SJCRH30 (cell line): ENCODE measurements around the gene ADARB2. TPM values are rescaled to one million over a fixed set of nuclear protein-coding genes. Genes with fewer than 3 reads are reported as not detected.

Experiments used
- DNase-seq, 2 experiments: peaks; one replicate each; pipeline ENCODE4 v3.0.0-alpha.2; 2015 to 2020
- H3K27ac ChIP-seq: fragments of 250-450 bp; sonication (Bioruptor Pico); 2 replicates; pipeline ENCODE4 v1.5.1; 2020; ENCODE audit warnings: mild to moderate bottlenecking, moderate library complexity
- H3K27me3 ChIP-seq: fragments of 250-450 bp; sonication (Bioruptor Pico); 2 replicates; pipeline ENCODE4 v1.5.1; 2020; ENCODE audit warnings: mild to moderate bottlenecking, moderate library complexity
- H3K36me3 ChIP-seq: fragments of 250-450 bp; sonication (Bioruptor Pico); 2 replicates; pipeline ENCODE4 v1.5.1; 2020; ENCODE audit warnings: mild to moderate bottlenecking, moderate library complexity
- H3K4me1 ChIP-seq: fragments of 250-450 bp; sonication (Bioruptor Pico); 2 replicates; pipeline ENCODE4 v1.5.1; 2020; ENCODE audit warnings: mild to moderate bottlenecking, moderate library complexity
- H3K4me3 ChIP-seq: fragments of 250-450 bp; sonication (Bioruptor Pico); 2 replicates; pipeline ENCODE4 v1.5.1; 2020; ENCODE audit warnings: mild to moderate bottlenecking, moderate library complexity
- H3K9me3 ChIP-seq: fragments of 250-450 bp; sonication (Bioruptor Pico); replicated peaks from 2 replicates; pipeline ENCODE4 v1.5.1; 2020; ENCODE audit warnings: mild to moderate bottlenecking, moderate library complexity
- total RNA-seq: library from RNA; depleted of rRNA; stranded (reverse); fragments of >200 nt; shearing (Covaris generic); gene quantifications from 2 replicates; pipeline ENCODE4 v1.2.3, GENCODE V29; 2014

The ADARB2 gene
- total RNA-seq, 1 experiment from 2014 or later: not detected

DNA sequence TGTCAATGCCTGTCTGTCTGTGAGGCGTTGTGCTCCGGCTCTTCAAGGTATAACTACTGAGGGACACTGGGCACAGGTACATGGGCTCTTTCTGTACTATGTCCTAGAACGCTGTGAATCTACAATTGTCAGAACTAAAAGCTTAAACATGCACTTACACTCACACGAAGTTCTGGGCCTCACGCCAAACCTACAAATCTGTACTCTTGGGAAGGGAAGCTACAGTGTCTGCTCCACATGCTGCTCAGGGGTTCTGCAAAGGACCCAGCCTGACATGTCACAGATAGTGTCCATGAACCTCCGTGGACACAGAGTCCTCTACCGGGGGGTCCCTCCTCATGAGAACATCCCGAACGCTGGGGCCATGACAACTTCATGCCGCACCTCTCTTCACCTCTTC, 412.4 kb downstream of the ADARB2 start:
- Histone ChIP-seq H3K4me1 (no peaks in the 10 kb centered on the region), H3K9me3 (no peaks in the 10 kb centered on the region), H3K27me3 (no peaks in the 10 kb centered on the region), H3K27ac (no peak overlapping the region), H3K36me3 (no peaks in the 10 kb centered on the region), H3K4me3 (no peak overlapping the region)
- no peak for DNase-seq

DNA sequence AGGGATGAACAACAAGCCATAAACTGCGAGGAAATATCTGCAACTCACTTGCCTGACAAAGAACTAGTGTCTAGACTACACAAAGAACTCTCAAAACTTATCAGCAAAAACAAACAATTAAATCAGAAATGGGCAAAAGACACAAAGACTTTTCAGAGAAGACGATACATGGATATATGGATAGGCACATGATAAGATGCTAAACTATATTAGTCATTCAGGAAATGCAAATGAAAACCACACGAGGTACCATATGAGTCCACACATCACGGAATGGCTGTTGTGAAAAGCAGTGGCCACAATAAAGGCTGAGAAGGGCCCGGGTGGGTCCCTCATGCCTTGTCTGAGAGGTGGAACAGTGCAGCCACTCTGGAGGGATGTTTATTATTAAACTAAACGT, 413.4 kb downstream of the ADARB2 start:
- H3K27me3 ChIP-seq: no peaks in the 10 kb centered on the region

DNA sequence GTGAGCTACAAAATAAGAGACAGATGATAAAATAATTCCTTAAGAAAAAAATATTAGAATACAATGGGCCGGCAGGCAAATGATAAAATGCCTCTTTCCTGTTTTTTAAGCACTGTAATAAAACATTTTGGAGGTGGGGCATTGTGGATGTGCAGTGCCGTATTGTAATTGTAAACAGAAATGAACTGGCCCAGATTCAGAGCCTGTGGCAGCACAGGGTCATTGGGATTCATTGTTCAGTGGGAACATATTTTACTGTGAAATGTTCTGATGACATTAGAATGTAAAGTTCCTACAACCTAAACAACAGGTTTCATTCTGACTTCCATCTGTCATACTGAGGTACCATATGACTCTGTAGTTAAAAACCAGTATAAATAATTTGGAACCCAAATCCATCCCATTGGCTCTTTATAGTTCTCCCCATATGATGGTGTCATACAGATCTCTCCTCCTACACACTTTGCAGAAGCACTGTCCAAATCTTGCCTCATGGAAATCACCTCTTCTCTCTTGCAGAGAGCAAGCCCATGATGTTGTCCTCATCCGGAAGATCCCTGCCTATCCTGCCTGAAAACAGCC, 416.5 kb downstream of the ADARB2 start:
- no peaks in the 10 kb centered on the region for H3K9me3 ChIP-seq

More for the DNA sequence above, 413.4 kb downstream of the ADARB2 start:
- H3K9me3 ChIP-seq: no peaks in the 10 kb centered on the region
- no peaks in the 10 kb centered on the region for H3K4me1 ChIP-seq
- no peak overlapping the region for H3K4me3 ChIP-seq
- no peaks in the 10 kb centered on the region for H3K36me3 ChIP-seq
- DNase-seq: no peak
- no peak overlapping the region for H3K27ac ChIP-seq

DNA sequence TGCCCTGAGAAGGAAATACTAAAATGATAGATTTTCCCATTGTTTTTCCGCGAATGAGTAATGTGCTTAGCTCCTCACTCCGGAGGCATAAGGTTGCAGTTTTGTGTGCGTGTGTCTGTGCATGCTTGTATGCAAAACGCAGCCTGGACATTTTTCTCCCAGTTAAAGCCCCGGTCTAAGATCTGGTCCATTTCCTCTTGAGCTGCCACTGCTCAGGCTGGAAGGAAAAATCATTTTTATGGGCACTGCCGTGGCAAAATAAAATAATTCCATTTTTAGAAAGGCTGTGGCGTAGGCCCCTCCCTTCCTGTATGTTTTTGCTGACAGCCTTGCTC, 420.5 kb downstream of the ADARB2 start:
- Histone ChIP-seq H3K9me3 (no peaks in the 10 kb centered on the region), H3K27ac (no peak overlapping the region), H3K27me3 (no peaks in the 10 kb centered on the region), H3K36me3 (no peaks in the 10 kb centered on the region), H3K4me1 (no peaks in the 10 kb centered on the region), H3K4me3 (no peak overlapping the region)
- DNase-seq: no peak

More for the DNA sequence above, 416.5 kb downstream of the ADARB2 start:
- no peaks in the 10 kb centered on the region for H3K36me3 ChIP-seq
- H3K4me1 ChIP-seq: no peaks in the 10 kb centered on the region
- no peak overlapping the region for H3K4me3 ChIP-seq
- no peaks in the 10 kb centered on the region for H3K27me3 ChIP-seq
- no peak for DNase-seq
- no peak overlapping the region for H3K27ac ChIP-seq

DNA sequence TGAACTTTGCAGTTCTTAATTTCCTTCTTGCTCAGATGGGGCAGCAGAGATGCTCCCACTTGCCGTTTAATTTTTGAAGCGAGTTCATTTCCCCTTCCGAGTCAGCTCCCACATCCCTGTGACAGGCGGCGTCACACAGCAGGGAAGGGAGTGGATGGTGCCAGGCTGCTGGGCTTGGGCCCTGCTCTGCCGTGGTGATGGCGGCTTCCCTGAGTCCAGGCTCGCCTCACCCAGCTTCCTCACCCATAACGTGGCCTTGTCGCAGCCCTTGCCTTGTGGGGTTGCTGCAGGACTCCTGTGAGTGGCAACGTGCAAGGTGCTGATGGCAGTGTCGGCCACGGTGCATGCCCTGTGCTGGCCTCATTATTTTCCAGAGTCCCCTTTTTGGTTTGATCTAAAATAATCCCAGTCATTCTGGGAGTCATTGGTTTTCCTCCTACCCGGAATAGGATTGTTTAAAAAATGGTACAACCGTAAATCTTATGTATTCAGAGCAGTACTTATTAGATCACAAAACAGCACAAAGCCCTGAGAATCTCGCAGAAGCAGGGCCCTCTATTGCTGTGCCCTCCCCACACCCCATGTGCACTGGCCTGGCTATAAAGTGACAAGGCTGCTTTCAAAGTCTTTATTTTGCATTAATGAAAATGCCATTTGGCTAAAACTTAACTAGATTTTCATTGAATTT, 421.1 kb downstream of the ADARB2 start:
- no peaks in the 10 kb centered on the region for H3K27me3 ChIP-seq
- no peaks in the 10 kb centered on the region for H3K9me3 ChIP-seq

DNA sequence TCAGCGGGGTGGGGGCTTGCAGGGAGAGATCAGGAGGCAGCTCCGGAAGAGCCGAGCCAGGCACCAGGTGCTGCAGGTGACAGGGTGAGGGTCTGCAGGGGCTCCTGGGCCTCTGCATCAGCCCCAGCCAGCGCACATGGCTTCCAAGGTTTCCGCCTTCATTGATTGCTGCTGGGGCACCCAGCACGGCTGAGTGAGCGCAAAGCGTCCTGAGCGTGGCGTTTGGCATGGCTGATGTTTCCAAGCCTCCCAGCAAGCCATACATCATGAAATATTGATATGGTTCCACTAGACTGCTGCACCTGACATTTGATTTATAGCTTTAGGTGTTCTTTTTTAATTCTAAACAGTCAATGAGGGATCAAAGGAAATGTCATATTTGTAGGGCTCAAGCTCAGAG, 422.1 kb downstream of the ADARB2 start:
- Histone ChIP-seq H3K27me3 (no peaks in the 10 kb centered on the region), H3K9me3 (no peaks in the 10 kb centered on the region), H3K4me3 (no peak overlapping the region), H3K4me1 (no peaks in the 10 kb centered on the region), H3K27ac (no peak overlapping the region), H3K36me3 (no peaks in the 10 kb centered on the region)
- no peak for DNase-seq

More for the DNA sequence above, 421.1 kb downstream of the ADARB2 start:
- H3K27ac ChIP-seq: no peak overlapping the region
- no peaks in the 10 kb centered on the region for H3K36me3 ChIP-seq
- DNase-seq: no peak
- H3K4me1 ChIP-seq: no peaks in the 10 kb centered on the region
- H3K4me3 ChIP-seq: no peak overlapping the region

DNA sequence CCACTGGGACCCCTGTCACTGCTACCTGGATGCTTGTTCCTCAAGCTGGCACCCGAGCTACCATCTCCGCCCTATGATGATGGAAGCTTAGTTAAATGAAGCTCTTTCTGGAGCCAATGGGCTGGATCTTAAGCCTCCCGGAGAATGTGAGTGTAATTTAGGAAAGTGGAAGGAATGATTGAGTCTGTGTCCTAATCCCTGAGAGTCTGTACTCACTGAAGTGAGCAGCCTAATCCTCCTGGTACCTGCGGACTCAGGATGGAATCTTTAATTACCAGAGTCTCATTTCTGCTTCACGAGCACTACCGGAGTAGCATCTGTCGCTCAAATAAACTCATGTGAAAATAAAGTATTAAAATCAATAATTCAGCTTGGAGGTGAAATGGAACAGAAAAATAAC, 425.6 kb downstream of the ADARB2 start:
- H3K27ac ChIP-seq: no peak overlapping the region
- H3K4me3 ChIP-seq: no peak overlapping the region
- no peaks in the 10 kb centered on the region for H3K27me3 ChIP-seq

DNA sequence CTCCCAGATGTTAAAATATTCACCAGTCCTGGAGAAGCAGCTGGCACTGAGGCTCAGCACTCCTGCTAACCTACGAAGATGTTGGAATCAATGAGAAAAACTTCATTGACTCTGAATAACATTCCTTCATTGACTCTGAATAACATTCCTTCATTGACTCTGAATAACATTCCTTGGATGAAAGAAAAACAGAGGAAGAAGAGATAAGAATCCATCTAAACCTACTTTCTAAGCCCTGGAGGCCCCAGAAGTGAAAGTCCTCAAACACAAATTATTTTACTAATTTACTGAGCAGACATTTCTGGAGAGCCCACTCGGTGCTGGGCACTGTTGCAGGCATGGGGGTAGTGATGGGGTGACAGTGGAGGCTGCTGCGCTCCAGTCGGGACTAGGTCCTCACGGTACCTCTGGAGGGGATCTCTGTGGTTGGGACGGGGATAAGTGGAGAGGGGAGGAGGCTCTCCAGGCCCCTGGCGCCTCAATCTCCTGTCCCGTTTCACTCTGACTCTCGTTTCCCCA, 427.0 kb downstream of the ADARB2 start:
- Histone ChIP-seq H3K27me3 (no peaks in the 10 kb centered on the region), H3K4me3 (no peak overlapping the region), H3K4me1 (no peaks in the 10 kb centered on the region), H3K27ac (no peak overlapping the region), H3K9me3 (no peaks in the 10 kb centered on the region), H3K36me3 (no peaks in the 10 kb centered on the region)
- DNase-seq: no peak

More for the DNA sequence above, 425.6 kb downstream of the ADARB2 start:
- Histone ChIP-seq H3K4me1 (no peaks in the 10 kb centered on the region), H3K9me3 (no peaks in the 10 kb centered on the region), H3K36me3 (no peaks in the 10 kb centered on the region)
- no peak for DNase-seq

DNA sequence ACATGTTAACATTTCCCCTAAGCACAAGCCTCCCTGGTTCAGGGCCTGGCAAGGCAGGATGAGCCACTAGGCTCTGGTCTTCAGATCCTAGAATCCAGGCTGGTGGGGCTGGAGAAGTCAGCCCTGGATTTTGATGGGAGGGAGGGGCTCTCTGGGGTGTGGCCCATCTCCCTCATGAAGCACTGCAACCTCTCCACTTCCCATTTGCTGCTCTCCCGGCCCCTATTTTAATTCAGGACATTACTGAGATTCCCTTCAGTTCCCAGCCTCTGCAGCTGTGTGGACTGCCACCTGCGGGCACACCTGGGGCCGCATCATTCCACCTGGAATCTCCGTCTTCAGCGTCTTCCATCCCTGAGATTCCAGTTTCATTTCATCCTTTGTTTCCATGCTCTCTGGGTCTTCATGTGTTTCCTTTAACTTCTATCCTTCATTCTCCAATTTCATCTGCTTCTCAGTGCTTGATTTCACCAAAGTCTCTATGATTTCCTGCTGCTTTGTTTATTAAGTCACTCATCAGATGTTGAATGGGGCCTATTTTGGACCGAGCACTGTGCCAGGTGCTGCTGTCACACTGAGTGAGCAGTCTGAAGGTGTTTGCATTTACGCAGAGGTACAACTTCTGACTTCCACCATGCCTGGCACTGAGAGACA, 427.6 kb downstream of the ADARB2 start:
- Histone ChIP-seq H3K27me3 (no peaks in the 10 kb centered on the region), H3K4me3 (no peak overlapping the region), H3K27ac (no peak overlapping the region), H3K4me1 (no peaks in the 10 kb centered on the region), H3K36me3 (no peaks in the 10 kb centered on the region), H3K9me3 (no peaks in the 10 kb centered on the region)
- DNase-seq: no peak

DNA sequence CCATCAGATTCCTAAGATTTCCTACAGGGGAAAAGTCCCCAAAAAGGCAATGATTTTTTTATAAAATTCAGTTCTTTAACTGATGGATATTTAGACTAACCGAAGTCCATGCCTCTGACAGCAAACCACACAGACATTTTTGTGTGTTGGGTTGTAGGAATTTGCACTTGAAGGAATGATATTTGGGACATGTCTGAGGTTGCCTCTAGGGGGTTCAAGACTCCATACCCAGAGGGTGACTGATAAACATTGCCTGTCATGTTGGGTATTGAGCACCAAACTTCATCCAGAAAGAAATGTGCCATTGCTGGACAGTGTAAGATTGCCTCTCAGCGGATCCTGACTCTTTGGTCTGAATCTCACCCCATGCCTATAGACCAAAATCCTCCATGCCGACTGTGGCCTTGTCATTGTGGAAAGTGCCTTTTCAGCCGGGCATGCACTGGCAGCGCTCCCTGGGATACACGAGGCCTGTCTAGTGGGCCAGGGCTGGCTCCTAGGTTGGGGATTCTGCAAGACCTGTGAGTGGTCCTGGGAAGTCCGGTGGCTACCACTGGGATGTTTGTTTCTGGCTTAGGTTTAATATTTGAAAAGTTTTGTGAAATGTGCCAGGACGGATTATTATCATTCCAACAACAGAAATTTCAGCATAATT, 428.2 kb downstream of the ADARB2 start:
- DNase-seq: no peak

DNA sequence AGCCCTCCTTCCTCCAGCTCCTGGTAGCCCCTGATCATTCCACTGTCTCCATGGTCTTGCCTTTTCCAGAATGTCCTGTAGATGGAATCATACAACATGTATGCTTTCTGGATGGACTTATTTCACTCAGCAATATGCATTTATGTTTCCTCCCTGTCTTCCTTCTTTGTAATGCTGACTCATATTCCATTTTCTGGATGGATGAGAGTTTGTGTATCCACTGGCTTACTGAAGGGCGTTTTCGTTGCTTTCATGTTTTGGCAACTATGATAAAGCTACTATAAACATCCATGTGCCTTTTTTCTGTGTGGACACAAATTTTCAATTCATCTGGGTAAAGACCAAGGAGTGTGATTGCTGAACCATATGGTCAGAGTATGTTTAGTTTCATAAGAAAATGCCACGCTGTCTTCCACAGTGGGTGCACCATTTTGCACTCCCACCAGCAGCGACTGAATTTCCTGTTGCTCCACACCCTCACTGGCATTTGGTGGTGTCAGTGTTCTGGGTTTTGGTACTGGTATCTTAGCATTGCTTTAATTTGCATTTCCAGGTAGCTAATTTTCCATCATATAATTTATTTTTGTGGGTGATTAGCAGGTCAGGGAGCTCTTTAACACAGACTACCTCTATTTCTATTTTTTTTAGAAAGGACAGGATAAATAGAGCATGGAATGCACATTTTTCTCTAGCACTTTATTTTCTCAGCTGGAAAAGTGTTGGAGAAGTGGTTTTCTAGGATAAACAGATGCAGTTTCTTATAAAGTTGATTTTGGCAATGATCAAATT, 429.0 kb downstream of the ADARB2 start:
- Histone ChIP-seq H3K27me3 (no peaks in the 10 kb centered on the region), H3K9me3 (no peaks in the 10 kb centered on the region), H3K36me3 (no peaks in the 10 kb centered on the region), H3K27ac (no peak overlapping the region), H3K4me3 (no peak overlapping the region), H3K4me1 (no peaks in the 10 kb centered on the region)
- DNase-seq: no peak

More for the DNA sequence above, 428.2 kb downstream of the ADARB2 start:
- Histone ChIP-seq H3K4me3 (no peak overlapping the region), H3K27ac (no peak overlapping the region), H3K27me3 (no peaks in the 10 kb centered on the region), H3K9me3 (no peaks in the 10 kb centered on the region), H3K36me3 (no peaks in the 10 kb centered on the region), H3K4me1 (no peaks in the 10 kb centered on the region)

DNA sequence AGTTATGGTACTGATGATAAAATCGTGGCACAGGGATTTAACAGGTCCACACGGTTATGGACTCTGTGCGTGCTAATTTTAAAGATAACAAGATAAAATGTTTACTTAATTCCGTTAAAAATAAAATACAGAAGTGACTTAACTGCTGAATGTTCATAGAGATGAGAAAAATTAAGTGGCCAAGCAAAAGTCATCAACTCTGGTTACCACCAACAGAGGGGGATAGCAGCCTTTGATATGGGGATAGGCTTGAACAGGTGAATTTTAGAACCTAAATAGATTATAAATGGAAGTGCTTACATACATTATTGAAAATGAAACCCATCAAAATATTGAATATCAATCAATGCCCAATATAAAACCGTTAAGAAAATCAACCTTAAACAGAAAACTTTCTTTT, 436.2 kb downstream of the ADARB2 start:
- no peaks in the 10 kb centered on the region for H3K9me3 ChIP-seq
- no peaks in the 10 kb centered on the region for H3K27me3 ChIP-seq
- no peak for DNase-seq
- no peaks in the 10 kb centered on the region for H3K4me1 ChIP-seq
- H3K36me3 ChIP-seq: no peaks in the 10 kb centered on the region
- H3K4me3 ChIP-seq: no peak overlapping the region
- H3K27ac ChIP-seq: no peak overlapping the region

DNA sequence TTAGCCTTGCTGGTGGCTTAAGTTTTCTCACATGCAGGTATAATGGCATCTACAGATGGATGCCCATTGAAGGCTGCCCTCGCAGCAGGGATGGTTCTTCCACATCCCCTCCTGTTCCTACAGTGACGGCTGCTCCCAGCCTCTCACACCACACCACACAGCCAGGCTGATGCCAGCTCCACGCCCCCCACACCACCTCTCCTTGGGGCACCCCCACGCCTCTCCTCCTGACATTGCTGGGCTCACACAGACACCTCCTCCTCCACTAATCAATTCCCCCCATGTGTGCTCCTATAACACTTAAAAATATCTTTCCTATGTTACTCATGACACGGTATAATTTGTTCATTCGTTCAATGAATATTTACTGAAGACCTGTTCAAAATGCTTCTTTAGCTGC, 437.1 kb downstream of the ADARB2 start:
- Histone ChIP-seq H3K27ac (no peak overlapping the region), H3K4me3 (no peak overlapping the region), H3K4me1 (no peaks in the 10 kb centered on the region), H3K36me3 (no peaks in the 10 kb centered on the region), H3K9me3 (no peaks in the 10 kb centered on the region), H3K27me3 (no peaks in the 10 kb centered on the region)
- DNase-seq: no peak

DNA sequence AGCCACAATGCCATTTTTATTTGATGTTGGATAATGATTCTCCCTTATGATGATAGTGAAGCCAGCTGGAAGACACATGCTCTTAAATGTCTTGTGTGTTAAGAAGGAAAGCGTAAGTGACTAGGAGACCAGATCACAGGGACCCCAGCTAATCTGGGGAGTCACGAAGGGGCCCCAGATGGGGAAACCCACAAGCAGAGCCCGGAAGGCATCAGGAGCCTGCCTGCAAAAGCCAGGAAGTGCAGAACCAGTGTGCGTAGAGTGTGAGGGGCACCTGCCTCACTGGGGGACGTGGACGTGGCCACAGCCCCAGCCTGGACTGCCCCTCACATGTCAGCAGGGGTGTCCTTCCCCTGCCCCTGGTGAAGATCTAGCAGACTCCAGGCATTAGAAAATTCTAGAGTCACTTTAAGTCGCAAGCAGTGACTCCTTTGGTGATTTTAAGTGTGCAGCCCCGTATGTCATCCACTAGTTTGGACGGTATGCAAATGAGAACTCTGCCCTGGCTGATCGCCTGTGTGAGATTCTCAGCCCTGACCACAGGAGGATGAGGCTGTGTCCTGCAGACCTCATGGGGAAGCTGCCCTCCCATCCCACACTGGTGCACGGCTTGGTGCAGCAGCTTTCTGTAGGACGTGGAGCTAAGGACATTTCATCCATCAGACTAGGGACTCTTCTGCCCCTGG, 438.1 kb downstream of the ADARB2 start:
- H3K4me1 ChIP-seq: no peaks in the 10 kb centered on the region
- H3K36me3 ChIP-seq: no peaks in the 10 kb centered on the region
- H3K9me3 ChIP-seq: no peaks in the 10 kb centered on the region
- no peak overlapping the region for H3K4me3 ChIP-seq
- no peaks in the 10 kb centered on the region for H3K27me3 ChIP-seq
- H3K27ac ChIP-seq: no peak overlapping the region
- no peak for DNase-seq
